T-helper 1 cell treated with Interleukin-12 subunit alpha and Interleukin-12 subunit beta and Interleukin-4 antibody, amounts not matched to agents 30 ng/mL and 1 ng/mL, for 36 hours (primary cell): Measurements from ENCODE around the gene PHACTR3. TPM values are rescaled to one million over a fixed set of nuclear protein-coding genes. Genes with fewer than 3 reads are reported as not detected.
"Not testable (repeated sequence)": the region's sequence is repeated elsewhere in the genome, so short reads cannot be mapped to it uniquely, and the experiment has no call there.

ENCODE experiments used
- intact Hi-C: fragments of 100-400 bp; cut with micrococcal nuclease; formaldehyde crosslinking; loops from one replicate; pipeline ENCODE4 v1.15.1; 2024
- total RNA-seq: library from RNA; stranded (reverse); gene quantifications from 2 replicates; pipeline ENCODE4 v1.2.3, GENCODE V29; 2022

Gene PHACTR3
- total RNA-seq, 1 donor from 2014 or later, result not detected

DNA sequence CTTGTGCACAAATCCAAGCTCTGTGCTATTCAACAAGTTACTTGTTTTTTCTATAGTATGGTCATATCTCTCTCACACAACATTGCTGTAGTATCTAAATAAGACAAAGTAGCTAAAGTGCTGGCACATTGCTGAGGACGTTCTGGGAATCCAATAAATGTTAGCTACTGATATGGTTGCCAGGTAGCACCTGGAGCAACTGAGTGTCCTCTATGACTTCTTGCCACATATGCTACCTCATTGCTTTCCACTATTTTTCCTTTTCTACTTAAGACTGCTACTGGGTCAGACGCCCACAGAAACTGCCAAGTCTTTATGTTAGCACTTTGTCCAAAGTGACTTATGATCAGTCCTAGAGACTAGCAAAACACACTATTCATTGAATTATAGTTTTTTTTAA, 243.8 kb downstream of the PHACTR3 start:
- intact Hi-C loops, result no loop called here

DNA sequence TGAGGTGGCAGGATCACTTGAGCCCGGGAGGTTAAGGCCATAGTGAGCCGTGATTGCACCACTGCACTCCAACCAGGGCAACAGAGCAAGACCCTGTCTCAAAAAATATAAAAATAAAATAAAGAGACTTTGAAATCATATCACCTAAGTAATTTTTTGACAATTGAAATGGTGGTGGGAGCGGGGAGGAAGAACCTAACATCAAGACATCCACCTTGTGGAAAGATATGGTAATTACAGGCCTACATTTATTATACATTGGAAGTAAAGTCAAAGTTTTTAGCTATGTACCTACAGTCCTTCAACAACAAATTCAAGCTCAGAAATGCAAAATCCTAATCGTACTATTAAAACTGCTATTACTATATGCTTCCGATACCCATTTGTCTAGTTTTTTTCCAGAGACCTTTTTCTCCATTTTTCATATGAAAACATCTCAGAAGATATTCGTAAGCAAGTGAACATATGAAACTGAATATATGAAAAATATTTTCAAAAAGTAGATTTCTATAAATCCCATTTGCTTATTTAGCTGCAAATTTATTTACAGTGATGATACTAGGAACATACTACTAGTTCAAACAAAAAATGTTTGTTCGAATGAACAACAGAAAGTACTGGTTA, 245.8 kb downstream of the PHACTR3 start:
- intact Hi-C loops, result loop anchor here (1.0 to 2.0 kb wide), 2 partner anchors 67 to 251 kb away; no protein-coding TSS in a partner anchor

- intact Hi-C loops, result not testable (repeated sequence)
Observed at GRCh38 chr20:59856526-59856925, 252.2 kb downstream of the PHACTR3 start.

- intact Hi-C loops, result not testable (repeated sequence)
Observed at GRCh38 chr20:59856941-59857340, 252.6 kb downstream of the PHACTR3 start.

GRCh38 chr20:59857966-59858365, 253.6 kb downstream of the PHACTR3 start:
- intact Hi-C loops, result no loop called here

DNA sequence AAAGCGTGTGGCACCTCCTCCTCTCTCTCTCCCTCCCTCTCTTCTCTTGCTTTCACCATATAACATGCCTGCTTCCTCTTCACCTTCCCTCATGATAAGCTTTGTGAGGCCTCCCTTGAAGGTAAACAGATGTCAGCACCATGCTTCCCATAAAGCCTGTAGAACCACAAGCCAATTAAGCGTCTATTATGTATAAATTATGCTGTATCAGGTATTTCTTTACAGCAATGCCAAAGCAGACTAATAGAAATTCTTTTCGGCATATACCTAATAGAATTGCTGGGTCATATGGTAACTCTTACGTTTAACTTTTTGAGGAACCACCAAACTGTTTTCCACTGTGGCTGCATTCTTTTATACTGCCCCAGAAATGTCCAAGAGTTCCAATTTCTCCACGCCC, 254.1 kb downstream of the PHACTR3 start:
- intact Hi-C loops, result no loop called here

- intact Hi-C loops, result no loop called here
Observed at GRCh38 chr20:59861401-59861800, 257.1 kb downstream of the PHACTR3 start.

DNA sequence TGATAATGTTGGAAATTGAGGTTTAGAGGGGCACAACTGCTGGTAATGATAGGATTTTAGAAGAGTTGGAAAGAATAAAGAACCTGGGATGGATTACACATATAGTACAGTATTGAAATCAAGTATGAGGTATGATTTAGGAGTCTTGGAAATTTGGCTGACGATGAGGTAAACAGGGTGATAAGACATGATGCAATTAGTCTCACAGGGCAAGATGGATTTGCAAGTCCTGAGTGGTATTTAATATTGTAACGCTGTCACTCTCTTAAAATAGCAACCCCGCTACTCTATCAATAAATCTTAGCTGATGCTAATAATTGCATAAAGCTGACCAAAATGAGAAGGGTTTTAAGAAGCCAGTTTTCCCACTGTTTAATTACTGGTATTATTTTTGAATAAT, 258.7 kb downstream of the PHACTR3 start:
- intact Hi-C loops, result no loop called here

DNA sequence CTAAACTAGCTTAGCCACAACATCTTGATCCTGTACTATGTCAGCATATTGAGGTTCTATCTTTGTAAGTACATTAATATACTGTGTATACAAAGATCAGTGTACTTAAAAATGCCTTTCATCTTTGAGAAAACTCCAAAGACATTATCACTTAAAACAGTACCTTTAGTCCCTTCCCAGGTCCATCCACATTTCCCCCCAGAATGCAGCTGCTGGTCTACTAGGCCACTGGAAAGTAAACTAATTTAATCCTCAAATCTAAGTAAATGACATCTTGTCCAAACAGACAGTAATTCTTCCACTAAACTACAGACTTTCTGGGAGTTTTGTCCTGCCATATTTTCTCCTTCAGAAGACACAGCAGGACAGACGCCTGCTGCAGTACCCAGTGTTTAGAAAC, 260.4 kb downstream of the PHACTR3 start:
- intact Hi-C loops, result no loop called here

GRCh38 chr20:59866338-59866737, 262.0 kb downstream of the PHACTR3 start:
- intact Hi-C loops, result no loop called here

- intact Hi-C loops, result no loop called here
Observed at GRCh38 chr20:59871096-59871495, 266.8 kb downstream of the PHACTR3 start.

- intact Hi-C loops, result no loop called here
Observed at GRCh38 chr20:59873409-59873808, 269.1 kb downstream of the PHACTR3 start.

DNA sequence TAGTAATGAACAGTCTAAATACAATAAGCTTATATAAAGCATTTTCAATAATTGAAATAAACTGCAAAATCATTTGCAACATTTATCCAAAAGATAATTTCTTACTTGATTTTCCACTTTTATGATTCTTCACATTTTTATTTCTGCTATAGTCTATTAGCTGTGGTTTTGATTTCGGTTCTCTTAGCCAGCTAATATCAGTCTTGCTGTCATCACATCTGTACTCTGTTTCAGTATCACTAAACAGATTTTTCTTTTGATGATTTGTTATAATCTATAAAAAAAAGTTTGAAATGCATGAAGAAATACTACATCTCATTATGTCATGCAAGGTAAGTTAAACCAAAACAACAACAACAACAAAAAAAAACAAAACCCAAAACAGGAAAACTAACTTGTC, 275.9 kb downstream of the PHACTR3 start:
- intact Hi-C loops, result no loop called here

DNA sequence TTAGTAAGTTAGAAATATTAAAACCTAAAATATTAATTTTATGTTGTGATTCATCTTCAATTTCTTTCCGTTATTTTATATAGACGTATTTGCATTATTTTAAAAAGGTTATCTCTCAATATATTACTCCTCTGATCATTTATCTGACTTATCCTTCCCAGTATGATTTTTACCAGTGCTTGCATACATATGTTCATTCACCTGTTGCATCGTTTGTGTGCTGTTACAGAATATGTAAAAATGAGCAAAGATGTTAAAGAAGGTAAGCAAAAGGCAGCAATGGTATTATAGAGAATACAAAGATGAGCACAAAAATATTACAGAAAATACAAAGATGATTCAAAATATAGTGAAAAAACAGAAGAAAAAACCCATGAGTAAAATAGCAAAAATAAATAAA, 280.2 kb downstream of the PHACTR3 start:
- intact Hi-C loops, result no loop called here

DNA sequence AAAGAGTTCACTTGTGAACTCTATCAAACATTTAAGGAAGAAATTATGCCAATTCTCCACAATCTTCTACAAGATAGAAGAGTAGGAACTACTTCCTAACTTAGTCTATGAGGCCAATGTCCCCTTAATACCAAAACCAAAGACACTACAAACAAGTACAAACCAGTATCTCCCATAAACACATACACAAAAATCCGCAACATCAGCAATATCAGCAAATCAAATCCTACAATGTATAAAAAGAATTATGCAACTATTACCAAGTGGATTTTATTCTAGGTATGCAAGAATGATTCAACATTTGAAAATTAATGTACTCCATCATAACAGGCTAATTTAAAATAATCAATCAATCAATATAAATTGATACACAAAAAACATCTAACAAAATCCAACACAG, 283.7 kb downstream of the PHACTR3 start:
- intact Hi-C loops, result no loop called here

- intact Hi-C loops, result not testable (repeated sequence)
Observed at GRCh38 chr20:59890035-59890434, 285.7 kb downstream of the PHACTR3 start.

- intact Hi-C loops, result no loop called here
Observed at GRCh38 chr20:59891581-59891980, 287.2 kb downstream of the PHACTR3 start.

DNA sequence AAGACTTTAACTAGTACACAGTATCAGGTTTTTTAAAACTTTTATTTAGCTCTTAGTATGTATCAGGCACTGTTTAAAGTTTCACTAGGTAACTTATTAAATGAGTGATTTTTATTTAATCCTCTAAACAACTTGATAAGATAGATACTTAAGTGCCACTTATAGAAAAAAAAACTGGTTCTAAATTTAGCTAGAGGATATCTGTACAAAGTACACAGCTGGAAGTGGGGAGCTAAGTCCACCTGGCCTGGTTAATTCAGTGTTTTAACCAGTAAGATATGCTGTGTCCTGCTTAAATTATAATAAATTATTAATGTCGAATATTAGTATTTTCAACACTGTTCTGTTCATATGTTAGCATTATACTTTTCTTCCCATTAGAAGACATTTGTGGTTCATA, 291.6 kb downstream of the PHACTR3 start:
- intact Hi-C loops, result no loop called here
